Suprapubic skin (tissue), 3 donors: ENCODE measurements around the gene NOB1.

Experiments used
- EP300 ChIP-seq: sonication (generic); formaldehyde crosslinking; IDR thresholded peaks from one replicate; pipeline ENCODE4 v1.6.1; 2017; ENCODE audit warnings: antibody characterized with exemption
- TF ChIP-seq, protein P1 (sequence below), 2 donors: fragments of 200-600 bp in 1 of 2; fragments of 450-650 bp in 1 of 2; sonication (generic) in 1 of 2; IDR thresholded peaks; one replicate each; pipeline ENCODE4 v1.5.1; 2016 to 2019; ENCODE audit warnings: antibody characterized with exemption in 2 of 2, mild to moderate bottlenecking in 1 of 2, moderate library complexity in 1 of 2

DNA sequence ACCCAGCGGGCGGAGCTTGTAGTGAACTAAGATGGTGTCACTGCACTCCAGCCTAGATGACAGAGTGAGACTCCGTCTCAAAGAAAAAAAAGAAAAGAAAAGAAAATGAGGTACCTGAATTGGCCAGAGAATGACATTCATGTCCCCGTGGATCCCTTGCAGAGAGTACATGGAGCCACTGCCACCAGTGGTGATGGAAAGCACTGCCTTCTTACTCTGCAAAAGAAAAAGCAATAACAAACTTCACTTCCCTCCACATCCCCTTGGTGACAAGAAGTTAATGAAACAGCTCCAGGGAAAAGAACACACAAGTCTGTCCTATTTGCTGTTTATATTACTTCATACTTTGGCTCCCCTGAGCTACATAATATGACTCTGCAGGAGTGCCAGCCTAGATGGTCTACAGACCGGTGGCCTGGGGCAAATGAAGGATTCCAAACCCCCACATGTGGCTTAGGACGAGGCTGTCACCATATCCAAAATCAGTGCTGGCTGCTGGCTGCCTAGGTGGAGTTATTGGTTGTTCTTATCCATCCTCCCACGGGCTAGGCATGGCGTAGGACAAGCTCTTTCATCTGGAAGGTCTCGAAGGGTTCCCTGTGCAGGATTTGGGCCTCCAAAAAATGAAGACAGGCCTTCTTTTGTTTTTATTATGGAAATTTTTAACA is 41.7 kb downstream of the NOB1 start:
- TF ChIP-seq, protein P1, sequence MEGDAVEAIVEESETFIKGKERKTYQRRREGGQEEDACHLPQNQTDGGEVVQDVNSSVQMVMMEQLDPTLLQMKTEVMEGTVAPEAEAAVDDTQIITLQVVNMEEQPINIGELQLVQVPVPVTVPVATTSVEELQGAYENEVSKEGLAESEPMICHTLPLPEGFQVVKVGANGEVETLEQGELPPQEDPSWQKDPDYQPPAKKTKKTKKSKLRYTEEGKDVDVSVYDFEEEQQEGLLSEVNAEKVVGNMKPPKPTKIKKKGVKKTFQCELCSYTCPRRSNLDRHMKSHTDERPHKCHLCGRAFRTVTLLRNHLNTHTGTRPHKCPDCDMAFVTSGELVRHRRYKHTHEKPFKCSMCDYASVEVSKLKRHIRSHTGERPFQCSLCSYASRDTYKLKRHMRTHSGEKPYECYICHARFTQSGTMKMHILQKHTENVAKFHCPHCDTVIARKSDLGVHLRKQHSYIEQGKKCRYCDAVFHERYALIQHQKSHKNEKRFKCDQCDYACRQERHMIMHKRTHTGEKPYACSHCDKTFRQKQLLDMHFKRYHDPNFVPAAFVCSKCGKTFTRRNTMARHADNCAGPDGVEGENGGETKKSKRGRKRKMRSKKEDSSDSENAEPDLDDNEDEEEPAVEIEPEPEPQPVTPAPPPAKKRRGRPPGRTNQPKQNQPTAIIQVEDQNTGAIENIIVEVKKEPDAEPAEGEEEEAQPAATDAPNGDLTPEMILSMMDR (IDR thresholded peaks at IDR 0.05), result no peak
- no peak for TF ChIP-seq EP300
